Chondrocyte (in vitro differentiated cells): ENCODE results near the gene STK32C. TPM values are rescaled to one million over a fixed set of nuclear protein-coding genes. Genes with fewer than 3 reads are reported as not detected.

Source experiments
- DNase-seq: peaks from one replicate; pipeline ENCODE4 v3.0.0; 2021; ENCODE audit warnings: mixed read lengths, low spot score
- H3K27ac Mint-ChIP-seq: one replicate; pipeline ENCODE4 v1.8.0; 2021; ENCODE audit warnings: mild to moderate bottlenecking, moderate library complexity, mixed read lengths; ENCODE audit not compliant: unreplicated experiment
- H3K27me3 Mint-ChIP-seq: 2 replicates; pipeline ENCODE4 v1.8.0; 2021; ENCODE audit warnings: low read depth, mixed read lengths
- H3K36me3 Mint-ChIP-seq: 2 replicates; pipeline ENCODE4 v1.8.0; 2021; ENCODE audit warnings: low read depth, mixed read lengths
- H3K4me1 Mint-ChIP-seq: 2 replicates; pipeline ENCODE4 v1.8.0; 2021; ENCODE audit warnings: low read depth, mild to moderate bottlenecking, mixed read lengths
- H3K4me3 Mint-ChIP-seq: one replicate; pipeline ENCODE4 v1.8.0; 2021; ENCODE audit warnings: mild to moderate bottlenecking, moderate library complexity, mixed read lengths; ENCODE audit not compliant: unreplicated experiment
- H3K9me3 Mint-ChIP-seq: 2 replicates; pipeline ENCODE4 v1.8.0; 2021; ENCODE audit warnings: low read depth, mixed read lengths
- CTCF ChIP-seq: fragments of 200-600 bp; sonication (generic); IDR thresholded peaks from 2 replicates; pipeline ENCODE4 v1.5.0; 2021; ENCODE audit warnings: antibody characterized with exemption, mild to moderate bottlenecking, moderate library complexity
- total RNA-seq: library from RNA; stranded (reverse); gene quantifications from 3 replicates; pipeline ENCODE4 v1.2.1, GENCODE V29; 2021

Gene STK32C
- total RNA-seq, 1 donor from 2014 or later, result 17.9 TPM

- Mint-ChIP-seq H3K4me3 (no peak overlapping the region), H3K27ac (no peak overlapping the region), H3K4me1 (no peaks in the 10 kb centered on the region), H3K27me3 (no peaks in the 10 kb centered on the region), H3K36me3 (peaks cover 11% of the 10 kb centered on the region), H3K9me3 (no peaks in the 10 kb centered on the region)
- no peak for TF ChIP-seq CTCF
- peak; percentile 62 for DNase-seq
These were observed 42.0 kb upstream of the STK32C start for GRCh38 chr10:132349766-132350165.

- no peak overlapping the region for H3K4me3 Mint-ChIP-seq
- TF ChIP-seq CTCF, result no peak
- DNase-seq, result peak; percentile 51
- H3K27ac Mint-ChIP-seq, result no peak overlapping the region
- no peaks in the 10 kb centered on the region for H3K27me3 Mint-ChIP-seq
- no peaks in the 10 kb centered on the region for H3K9me3 Mint-ChIP-seq
- no peaks in the 10 kb centered on the region for H3K4me1 Mint-ChIP-seq
- peaks cover 16% of the 10 kb centered on the region for H3K36me3 Mint-ChIP-seq
These were observed 40.1 kb upstream of the STK32C start for GRCh38 chr10:132347931-132348267.

- H3K36me3 Mint-ChIP-seq, result peaks cover 18% of the 10 kb centered on the region
- no peak overlapping the region for H3K27ac Mint-ChIP-seq
- H3K4me3 Mint-ChIP-seq, result no peak overlapping the region
- H3K4me1 Mint-ChIP-seq, result no peaks in the 10 kb centered on the region
- no peaks in the 10 kb centered on the region for H3K27me3 Mint-ChIP-seq
- peak; percentile 90 for DNase-seq
- no peak for TF ChIP-seq CTCF
- no peaks in the 10 kb centered on the region for H3K9me3 Mint-ChIP-seq
These were observed 39.6 kb upstream of the STK32C start for GRCh38 chr10:132347211-132347930.

- Mint-ChIP-seq H3K4me1 (no peaks in the 10 kb centered on the region), H3K4me3 (no peak overlapping the region), H3K36me3 (peaks cover 22% of the 10 kb centered on the region), H3K9me3 (peaks cover 2% of the 10 kb centered on the region), H3K27me3 (no peaks in the 10 kb centered on the region), H3K27ac (no peak overlapping the region)
- no peak for TF ChIP-seq CTCF
- DNase-seq, result peak; percentile 62
These were observed 39.1 kb upstream of the STK32C start for GRCh38 chr10:132346806-132347205.

GRCh38 chr10:132345345-132345744 is 37.6 kb upstream of the STK32C start:
- Mint-ChIP-seq H3K4me1 (no peaks in the 10 kb centered on the region), H3K36me3 (peaks cover 26% of the 10 kb centered on the region), H3K4me3 (no peak overlapping the region), H3K9me3 (peaks cover 2% of the 10 kb centered on the region), H3K27me3 (no peaks in the 10 kb centered on the region), H3K27ac (no peak overlapping the region)
- TF ChIP-seq CTCF, result no peak
- DNase-seq, result peak; percentile 64
